CMK (cell line): ENCODE results near the gene ASCC3.
"Not testable (repeated sequence)": the region's sequence is repeated elsewhere in the genome, so short reads cannot be mapped to it uniquely, and the experiment has no call there.

Experiments used
- DNase-seq: peaks from one replicate; pipeline ENCODE4 v3.0.0-alpha.2; 2010; ENCODE audit warnings: low read depth

The ASCC3 gene

GRCh38 chr6:100806296-100806695 lies 74.8 kb downstream of the ASCC3 start:
- no peak for DNase-seq

GRCh38 chr6:100803264-100804045 lies 77.7 kb downstream of the ASCC3 start:
- DNase-seq: no peak

- no peak for DNase-seq
Measured at GRCh38 chr6:100801036-100801435, 80.1 kb downstream of the ASCC3 start.

- DNase-seq: no peak
Measured at GRCh38 chr6:100796049-100796823, 84.9 kb downstream of the ASCC3 start.

GRCh38 chr6:100790084-100790483 lies 91.0 kb downstream of the ASCC3 start:
- DNase-seq: no peak

GRCh38 chr6:100785982-100786381 lies 95.1 kb downstream of the ASCC3 start:
- DNase-seq: no peak

- DNase-seq: no peak
Measured at GRCh38 chr6:100780648-100781047, 100.5 kb downstream of the ASCC3 start.

- DNase-seq: no peak
Measured at GRCh38 chr6:100775667-100776066, 105.5 kb downstream of the ASCC3 start.

- no peak for DNase-seq
Measured at GRCh38 chr6:100774681-100775080, 106.4 kb downstream of the ASCC3 start.

- DNase-seq: no peak
Measured at GRCh38 chr6:100768816-100769351, 112.2 kb downstream of the ASCC3 start.

- no peak for DNase-seq
Measured at GRCh38 chr6:100763617-100764241, 117.4 kb downstream of the ASCC3 start.

- no peak for DNase-seq
Measured at GRCh38 chr6:100761841-100762240, 119.3 kb downstream of the ASCC3 start.

GRCh38 chr6:100758386-100758785 lies 122.7 kb downstream of the ASCC3 start:
- DNase-seq: not testable (repeated sequence)

- no peak for DNase-seq
Measured at GRCh38 chr6:100753421-100753820, 127.7 kb downstream of the ASCC3 start.

GRCh38 chr6:100751590-100751989 lies 129.5 kb downstream of the ASCC3 start:
- no peak for DNase-seq

- no peak for DNase-seq
Measured at GRCh38 chr6:100745419-100746041, 135.6 kb downstream of the ASCC3 start.

GRCh38 chr6:100740439-100740838 lies 140.7 kb downstream of the ASCC3 start:
- DNase-seq: no peak

GRCh38 chr6:100737720-100738119 lies 143.4 kb downstream of the ASCC3 start:
- not testable (repeated sequence) for DNase-seq

- DNase-seq: no peak
Measured at GRCh38 chr6:100731411-100731810, 149.7 kb downstream of the ASCC3 start.

- no peak for DNase-seq
Measured at GRCh38 chr6:100730001-100730980, 150.8 kb downstream of the ASCC3 start.

- DNase-seq: no peak
Measured at GRCh38 chr6:100726666-100727065, 154.5 kb downstream of the ASCC3 start.
